GM12878 (cell line): ENCODE data around the gene TRIM25. TPM values are rescaled to one million over a fixed set of nuclear protein-coding genes. Genes with fewer than 3 reads are reported as not detected.

Experiments
- ATAC-seq: fragments of 200-7000 bp; cut with Tn5 transposase; 3 replicates; pipeline ENCODE4 v1.9.1; 2020; ENCODE audit warnings: mild to moderate bottlenecking, moderate library complexity
- BruUV-seq: library from RNA; stranded (reverse); fragments of 400-500 nt; replicated peaks from 2 replicates; lab custom pipeline; 2021; lab: Mats Ljungman, UMichigan
- CTCF ChIA-PET: fragments of 300-600 bp; sonication (Branson Sonifier 250); formaldehyde crosslinking; extraction: SDS; loops from one replicate; lab custom pipeline; 2021; ENCODE audit warnings: inconsistent platforms; lab: Yijun Ruan, JAX
- POLR2A ChIA-PET: fragments of 350-600 bp; formaldehyde crosslinking; extraction: SDS; loops from one replicate; lab custom pipeline; 2021; ENCODE audit warnings: inconsistent platforms; lab: Charles Lee
- RAD21 ChIA-PET: fragments of 300-600 bp; sonication (Branson Sonifier 250); formaldehyde crosslinking; loops from one replicate; lab custom pipeline; 2023; ENCODE audit warnings: antibody characterized with exemption; ENCODE audit not compliant: unreplicated experiment; lab: Charles Lee
- SMC1A ChIA-PET: fragments of 300-600 bp; sonication (Branson Sonifier 250); formaldehyde crosslinking; loops from one replicate; lab custom pipeline; 2023; ENCODE audit not compliant: unreplicated experiment, uncharacterized antibody; lab: Charles Lee
- DNase-seq: peaks from one replicate; pipeline ENCODE4 v3.0.0-alpha.2; 2011; ENCODE audit warnings: low read depth, low spot score
- FAIRE-seq: peaks from 3 replicates; lab custom pipeline; 2011; peaks lifted over from hg19 to GRCh38; lab: Jason Lieb, UNC
- H2AFZ ChIP-seq: 2 replicates; pipeline ENCODE4 v1.6.0; 2011; ENCODE audit warnings: low read depth, low read length, control low read depth; ENCODE audit not compliant: control insufficient read depth
- H3K27ac ChIP-seq: 2 replicates; pipeline ENCODE4 v1.5.1; 2011; ENCODE audit warnings: control low read depth; ENCODE audit not compliant: control insufficient read depth, insufficient read depth
- H3K27me3 ChIP-seq, 2 experiments: replicated peaks in 1 of 2; 2 replicates each; pipeline versions ENCODE4 v1.6.0 to v1.6.1; 2011; ENCODE audit warnings: low read length in 1 of 2; ENCODE audit not compliant: control insufficient read depth in 2 of 2, insufficient read depth in 2 of 2
- H3K36me3 ChIP-seq, 2 experiments: 2 replicates each; pipeline ENCODE4 v1.5.1; 2011; ENCODE audit warnings: low read length in 1 of 2; ENCODE audit not compliant: control insufficient read depth in 2 of 2, insufficient read depth in 2 of 2
- H3K4me1 ChIP-seq: 2 replicates; pipeline ENCODE4 v1.6.1; 2011; ENCODE audit warnings: mild to moderate bottlenecking, low read length, moderate library complexity, mixed read lengths; ENCODE audit not compliant: control insufficient read depth, insufficient read depth
- H3K4me2 ChIP-seq: 2 replicates; pipeline ENCODE4 v1.6.0; 2011; ENCODE audit warnings: control low read depth; ENCODE audit not compliant: control insufficient read depth, insufficient read depth
- H3K4me3 ChIP-seq: fragments of 200-600 bp; sonication (generic); 2 replicates; pipeline ENCODE4 v1.5.1; 2016
- H3K79me2 ChIP-seq: 2 replicates; pipeline ENCODE4 v1.6.0; 2011; ENCODE audit warnings: low read length; ENCODE audit not compliant: control insufficient read depth, insufficient read depth
- H3K9ac ChIP-seq: 2 replicates; pipeline ENCODE4 v1.8.0; 2011; ENCODE audit warnings: low read length, control low read depth, mixed read lengths; ENCODE audit not compliant: control insufficient read depth, insufficient read depth
- H3K9me3 ChIP-seq: replicated peaks from 3 replicates; pipeline ENCODE4 v1.5.1; 2011; ENCODE audit warnings: mild to moderate bottlenecking, low read length; ENCODE audit not compliant: control insufficient read depth, insufficient read depth
- H4K20me1 ChIP-seq: 2 replicates; pipeline ENCODE4 v1.6.0; 2011; ENCODE audit not compliant: control insufficient read depth, insufficient read depth
- BCLAF1 ChIP-seq: fragments of 450-650 bp; IDR thresholded peaks from 2 replicates; pipeline ENCODE4 v1.6.1; 2017; ENCODE audit warnings: antibody characterized with exemption, mild to moderate bottlenecking, moderate library complexity
- CTCF ChIP-seq, 3 experiments: IDR thresholded peaks in 2 of 3; conservative IDR thresholded peaks in 1 of 3; 2 replicates each; pipeline ENCODE4 v1.5.1; 2011; ENCODE audit warnings: low read depth in 3 of 3, low read length in 3 of 3, mild to moderate bottlenecking in 3 of 3, control low read depth in 2 of 3, moderate library complexity in 2 of 3, inconsistent platforms in 1 of 3, mixed read lengths in 1 of 3; ENCODE audit not compliant: control insufficient read depth in 2 of 3, insufficient read depth in 1 of 3; ENCODE audit errors: extremely low read depth in 1 of 3
- FOS ChIP-seq: IDR thresholded peaks from 3 replicates; pipeline ENCODE4 v1.6.1; 2011; ENCODE audit warnings: borderline replicate concordance; ENCODE audit not compliant: insufficient read length; ENCODE audit errors: extremely low read depth
- HDAC2 ChIP-seq: fragments of 200-600 bp; sonication (generic); IDR thresholded peaks from 2 replicates; pipeline ENCODE4 v1.6.1; 2017
- HDGF ChIP-seq: fragments of 450-650 bp; IDR thresholded peaks from 2 replicates; pipeline ENCODE4 v1.6.1; 2016; ENCODE audit warnings: antibody characterized with exemption
- IRF4 ChIP-seq: IDR thresholded peaks from 2 replicates; pipeline ENCODE4 v1.6.1; 2011; ENCODE audit warnings: low read depth, low read length
- JUNB ChIP-seq: IDR thresholded peaks from 2 replicates; pipeline ENCODE4 v1.6.1; 2016; ENCODE audit warnings: antibody characterized with exemption, mild to moderate bottlenecking
- NFYA ChIP-seq: IDR thresholded peaks from 2 replicates; pipeline ENCODE4 v1.6.1; 2011; ENCODE audit warnings: low read depth, mild to moderate bottlenecking, low read length, improper control_type of control experiment, borderline replicate concordance
- RAD21 ChIP-seq: IDR thresholded peaks from 2 replicates; pipeline ENCODE4 v1.6.1; 2011; ENCODE audit warnings: mild to moderate bottlenecking, low read depth, low read length, moderate library complexity; ENCODE audit not compliant: insufficient read depth
- RBBP5 ChIP-seq: fragments of 200-600 bp; sonication (generic); conservative IDR thresholded peaks from 2 replicates; pipeline ENCODE4 v1.6.1; 2016
- RELA ChIP-seq: fragments of 450-650 bp; IDR thresholded peaks from 2 replicates; pipeline ENCODE4 v1.8.0; 2014; ENCODE audit warnings: borderline replicate concordance; ENCODE audit not compliant: partially characterized antibody
- SMARCA5 ChIP-seq: fragments of 450-650 bp; IDR thresholded peaks from 2 replicates; pipeline ENCODE4 v1.6.1; 2017; ENCODE audit warnings: mild to moderate bottlenecking
- SMC3 ChIP-seq: IDR thresholded peaks from 2 replicates; pipeline ENCODE4 v1.6.1; 2011; ENCODE audit warnings: low read length, improper control_type of control experiment, borderline replicate concordance
- SREBF2 ChIP-seq: IDR thresholded peaks from 2 replicates; pipeline ENCODE4 v1.6.1; 2012; ENCODE audit warnings: mild to moderate bottlenecking, low read length
- ZNF24 ChIP-seq: fragments of 450-650 bp; IDR thresholded peaks from 2 replicates; pipeline ENCODE4 v1.6.1; 2017; ENCODE audit warnings: antibody characterized with exemption, mild to moderate bottlenecking
- ZNF622 ChIP-seq: fragments of 450-650 bp; IDR thresholded peaks from 2 replicates; pipeline ENCODE4 v1.6.1; 2017; ENCODE audit warnings: mild to moderate bottlenecking, inconsistent platforms
- WGBS: methylation state at CpG from one replicate; pipeline ENCODE4 v1.1.6; 2016; ENCODE audit warnings: low lambda C conversion rate; ENCODE audit not compliant: insufficient replicate concordance, insufficient coverage; ENCODE audit errors: missing lambda C conversion rate; 5-methylcytosine and 5-hydroxymethylcytosine counted together
- in situ Hi-C: fragments of 300-500 bp; cut with MboI; formaldehyde crosslinking; loops from 9 replicates; pipeline ENCODE4 v1.14.3; 2018; ENCODE audit warnings: mixed read lengths
- intact Hi-C: fragments of 100-400 bp; cut with micrococcal nuclease; formaldehyde crosslinking; loops from one replicate; pipeline ENCODE4 v1.14.2; 2022; ENCODE audit not compliant: unreplicated experiment
- polyA plus RNA-seq, 11 experiments: library from polyadenylated mRNA; depleted of rRNA in 4 of 11; unstranded in 6 of 11; stranded (reverse) in 5 of 11; fragments of >200 nt; fragmentation: Nextera tagmentation in 4 of 11; fragmentation: Illumina TruSeq in 1 of 11; extraction: Ambion mirVana in 4 of 11; extraction: Trizol in 1 of 11; gene quantifications; 1 replicate in 1 of 11; 2 replicates in 10 of 11; pipeline versions ENCODE4 v1.2.1 to v1.2.3, GENCODE V29; 2011 to 2016; ENCODE audit warnings: inconsistent platforms in 2 of 11, missing spikeins in 2 of 11, low read depth in 1 of 11
- total RNA-seq, 4 experiments: library from RNA; depleted of rRNA in 3 of 4; stranded (reverse); fragments of >200 nt in 3 of 4; fragmentation: Illumina TruSeq in 1 of 4; extraction: Trizol in 1 of 4; gene quantifications; 2 replicates each; pipeline versions ENCODE4 v1.2.1 to v1.2.3, GENCODE V29; 2013 to 2021
- TF ChIP-seq, protein P1 (sequence below): fragments of 450-650 bp; formaldehyde crosslinking; IDR thresholded peaks from 2 replicates; pipeline ENCODE4 v1.4.0; 2022; ENCODE audit warnings: mild to moderate bottlenecking, moderate library complexity

Gene TRIM25
- total and polyA plus RNA-seq, 10 of the 15 experiments (the other 5 are each of a cell fraction or from before 2014, with no cell fraction given) = 10.5 to 123 (median 51.3) TPM

DNA sequence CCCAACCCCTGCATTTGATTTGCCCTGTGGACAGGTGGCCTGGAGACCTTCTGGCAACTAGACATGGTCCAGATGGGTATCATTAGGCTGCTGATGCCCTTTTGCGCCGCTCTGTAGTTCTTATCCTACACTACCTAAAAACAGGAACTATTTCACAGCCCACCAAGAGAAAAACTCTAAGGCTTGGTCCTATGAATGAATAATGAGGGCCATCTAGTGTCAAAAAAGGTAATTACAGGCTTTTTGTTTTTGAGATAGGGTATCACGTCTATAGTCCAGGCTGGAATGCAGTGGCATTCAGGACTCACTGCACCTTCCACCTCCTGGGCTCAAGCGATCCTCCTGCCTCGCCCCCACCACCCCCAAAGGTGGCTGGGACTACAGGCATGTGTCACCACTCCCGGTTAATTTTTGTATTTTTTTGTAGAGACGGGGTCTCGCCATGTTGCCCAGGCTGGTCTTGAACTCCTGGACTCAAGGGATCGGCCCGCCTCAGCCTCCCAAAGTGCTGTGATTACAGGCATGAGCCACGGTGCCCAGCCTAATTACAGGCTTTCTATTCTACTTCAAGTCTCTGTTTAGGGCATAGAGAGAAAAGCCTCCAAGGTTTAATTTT lies 26.1 kb upstream of the TRIM25 start:
- H4K20me1 ChIP-seq = no peaks in the 10 kb centered on the region
- H3K4me2 ChIP-seq = no peak overlapping the region
- H3K27ac ChIP-seq = no peak overlapping the region
- H3K27me3 ChIP-seq = no peaks in the 10 kb centered on the region
- no peak overlapping the region for H3K9ac ChIP-seq
- ChIA-PET SMC1A (interaction anchor here (0.7 to 2.9 kb wide), 10 partner anchors 12 to 160 kb away, joined by 3 to 26 read pairs (median 4); no protein-coding TSS in a partner anchor), POLR2A (no interaction called here), CTCF (interaction anchor here (0.6 to 7.6 kb wide), 22 partner anchors 9 to 224 kb away, joined by 3 to 184 read pairs (median 4); no protein-coding TSS in a partner anchor), RAD21 (interaction anchor here (0.6 to 1.3 kb wide), 5 partner anchors 35 to 189 kb away, joined by 3 to 22 read pairs (median 3); no protein-coding TSS in a partner anchor)
- peaks cover 0 to 25% of the 10 kb centered on the region in 2 experiments; a peak in 3 of 4 replicates for H3K36me3 ChIP-seq
- no peak overlapping the region for H3K4me3 ChIP-seq
- no peaks in the 10 kb centered on the region for H3K4me1 ChIP-seq
- intact Hi-C loops (loop anchor here (1.0 to 10.0 kb wide), 2 partner anchors 121 to 225 kb away; no protein-coding TSS in a partner anchor), in situ Hi-C loops (loop anchor here (5.0 kb wide), 1 partner anchor 123 kb away; no protein-coding TSS in a partner anchor)
- TF ChIP-seq HDGF (no peak), RELA (no peak), RBBP5 (no peak), SREBF2 (no peak), CTCF (IDR thresholded peaks at IDR 0.05 in 2 of 3, conservative IDR thresholded peaks at IDR 0.05 in 1 of 3; ENCODE audit: control insufficient read depth in 2 of 3, extremely low read depth in 1 of 3, insufficient read depth in 1 of 3, low read depth in 3 of 3, low read length in 3 of 3) (peak; percentile 69 to 75 (median 74)), ZNF24 (no peak), SMARCA5 (0 out of 2 replicates have a peak, but pooled peaks have one; percentile 21), RAD21 (peak; percentile 92), IRF4 (no peak), FOS (no peak), BCLAF1 (no peak), HDAC2 (no peak), SMC3 (peak; percentile 76), NFYA (no peak), JUNB (no peak), ZNF622 (no peak)
- TF ChIP-seq, protein P1, sequence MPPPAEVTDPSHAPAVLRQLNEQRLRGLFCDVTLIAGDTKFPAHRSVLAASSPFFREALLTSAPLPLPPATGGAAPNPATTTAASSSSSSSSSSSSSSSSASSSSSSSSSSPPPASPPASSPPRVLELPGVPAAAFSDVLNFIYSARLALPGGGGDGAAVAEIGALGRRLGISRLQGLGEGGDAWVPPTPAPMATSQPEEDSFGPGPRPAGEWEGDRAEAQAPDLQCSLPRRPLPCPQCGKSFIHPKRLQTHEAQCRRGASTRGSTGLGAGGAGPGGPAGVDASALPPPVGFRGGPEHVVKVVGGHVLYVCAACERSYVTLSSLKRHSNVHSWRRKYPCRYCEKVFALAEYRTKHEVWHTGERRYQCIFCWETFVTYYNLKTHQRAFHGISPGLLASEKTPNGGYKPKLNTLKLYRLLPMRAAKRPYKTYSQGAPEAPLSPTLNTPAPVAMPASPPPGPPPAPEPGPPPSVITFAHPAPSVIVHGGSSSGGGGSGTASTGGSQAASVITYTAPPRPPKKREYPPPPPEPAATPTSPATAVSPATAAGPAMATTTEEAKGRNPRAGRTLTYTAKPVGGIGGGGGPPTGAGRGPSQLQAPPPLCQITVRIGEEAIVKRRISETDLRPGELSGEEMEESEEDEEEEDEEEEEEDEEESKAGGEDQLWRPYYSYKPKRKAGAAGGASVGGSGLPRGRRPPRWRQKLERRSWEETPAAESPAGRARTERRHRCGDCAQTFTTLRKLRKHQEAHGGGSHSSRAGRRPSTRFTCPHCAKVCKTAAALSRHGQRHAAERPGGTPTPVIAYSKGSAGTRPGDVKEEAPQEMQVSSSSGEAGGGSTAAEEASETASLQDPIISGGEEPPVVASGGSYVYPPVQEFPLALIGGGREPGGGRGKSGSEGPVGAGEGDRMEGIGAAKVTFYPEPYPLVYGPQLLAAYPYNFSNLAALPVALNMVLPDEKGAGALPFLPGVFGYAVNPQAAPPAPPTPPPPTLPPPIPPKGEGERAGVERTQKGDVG (CRISPR knock-in tag) = no peak
- ATAC-seq (peak; percentile 95), FAIRE-seq (peak; percentile 31), DNase-seq (no peak)
- WGBS = 49% methylated on average over 11 of the region's 11 CpGs
- no peaks in the 10 kb centered on the region for H3K9me3 ChIP-seq
- no peak overlapping the region for H2AFZ ChIP-seq
- no peaks in the 10 kb centered on the region for H3K79me2 ChIP-seq
- BruUV-seq = no TSS peak
